HEK293T (cell line): ENCODE measurements around the gene TTLL4.

Source experiments
- BHLHE40 ChIP-seq: fragments of 450-650 bp; IDR thresholded peaks from 2 replicates; pipeline ENCODE4 v1.6.1; 2016; ENCODE audit warnings: mild to moderate bottlenecking, moderate library complexity, borderline replicate concordance
- L3MBTL2 ChIP-seq: fragments of 450-650 bp; conservative IDR thresholded peaks from 2 replicates; pipeline ENCODE4 v1.6.1; 2016; ENCODE audit warnings: mild to moderate bottlenecking
- NFRKB ChIP-seq: fragments of 450-650 bp; IDR thresholded peaks from 2 replicates; pipeline ENCODE4 v1.6.1; 2016; ENCODE audit warnings: mild to moderate bottlenecking, moderate library complexity
- TARDBP ChIP-seq: fragments of 450-650 bp; IDR thresholded peaks from 2 replicates; pipeline ENCODE4 v1.6.1; 2016

- no peak for TF ChIP-seq L3MBTL2
- no peak for TF ChIP-seq NFRKB
- no peak for TF ChIP-seq TARDBP
- no peak for TF ChIP-seq BHLHE40
These were observed 69.4 kb downstream of the TTLL4 start for GRCh38 chr2:218780046-218780445.
